Measurements from ENCODE around the gene TMC6.
A peak's percentile ranks its signal among the peaks of the same experiment; 100 is the strongest.
"Not testable (repeated sequence)": the region's sequence is repeated elsewhere in the genome, so short reads cannot be mapped to it uniquely, and the experiment has no call there.

The TMC6 gene

DNA sequence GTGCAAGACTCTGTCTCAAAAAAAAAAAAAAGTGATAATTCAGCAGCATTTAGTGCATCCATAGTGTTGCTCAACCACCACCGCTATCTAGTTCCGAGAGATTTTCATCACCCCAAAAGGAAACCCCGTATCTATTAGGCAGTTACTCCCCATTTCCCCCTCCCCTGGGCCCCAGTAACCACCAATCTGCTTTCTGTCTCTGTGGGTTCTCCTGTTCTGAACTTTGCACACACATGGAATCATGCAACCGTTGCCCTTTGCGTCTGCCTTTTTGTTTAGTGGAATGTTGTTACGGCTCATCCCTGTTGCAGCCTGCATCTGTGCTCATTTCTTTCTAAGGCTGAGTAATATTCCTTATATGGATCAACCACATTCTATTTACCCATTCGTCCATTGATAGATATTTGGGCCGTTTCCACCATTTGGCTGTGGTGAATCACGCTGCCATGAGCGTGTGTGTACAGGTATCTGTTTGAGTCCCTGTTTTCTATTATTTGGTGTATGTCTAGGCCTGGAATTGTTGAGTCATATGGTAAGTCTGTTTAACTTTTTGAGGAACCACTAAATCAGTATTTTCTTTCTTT, 31.1 kb upstream of the TMC6 start:
- DNase-seq = no peak

DNA sequence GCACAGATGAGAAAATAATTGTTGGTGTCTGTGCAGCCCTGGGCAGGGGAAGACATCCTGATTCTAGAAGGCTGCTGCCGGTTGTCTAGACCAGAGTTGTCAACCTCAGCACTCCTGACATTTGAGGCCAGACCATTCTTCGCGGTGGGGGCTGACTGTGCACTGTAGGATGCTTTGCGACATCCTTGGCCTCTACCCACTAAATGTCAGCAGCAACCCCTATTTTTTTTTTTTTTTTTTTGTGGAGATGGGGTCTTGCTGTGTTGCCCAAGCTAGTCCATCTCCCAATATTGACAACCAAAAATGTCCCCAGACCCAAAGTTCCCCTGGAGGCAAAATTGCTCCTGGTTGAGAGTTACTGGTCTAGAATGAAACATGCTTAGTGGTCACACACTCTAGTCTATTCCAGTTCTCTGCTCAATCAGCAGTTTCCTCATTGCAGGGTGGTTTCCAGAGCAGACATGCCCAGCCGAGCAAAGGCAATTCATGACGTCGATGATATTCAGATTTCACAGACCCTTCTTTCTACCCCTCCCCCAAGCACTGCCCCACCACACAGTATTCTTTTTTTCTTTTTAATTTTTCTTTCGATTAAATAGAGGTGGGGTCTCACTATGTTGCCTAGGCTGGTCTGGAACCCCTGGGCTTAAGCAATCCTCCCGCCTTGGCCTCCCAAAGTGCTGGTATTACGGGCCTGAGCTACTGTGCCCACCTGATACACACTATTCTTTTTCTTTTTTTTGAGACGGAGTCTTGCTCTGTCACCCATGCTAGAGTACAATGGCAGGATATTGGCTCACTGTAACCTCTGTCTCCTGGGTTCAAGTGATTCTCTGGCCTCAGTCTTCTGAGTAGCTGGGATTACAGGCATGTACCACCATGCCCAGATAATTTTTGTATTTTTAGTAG, 26.6 kb upstream of the TMC6 start:
- peak in 1 of 14 donors; percentile 42 for DNase-seq

GRCh38 chr17:78151514-78152008, 23.0 kb upstream of the TMC6 start:
- DNase-seq = no peak

DNA sequence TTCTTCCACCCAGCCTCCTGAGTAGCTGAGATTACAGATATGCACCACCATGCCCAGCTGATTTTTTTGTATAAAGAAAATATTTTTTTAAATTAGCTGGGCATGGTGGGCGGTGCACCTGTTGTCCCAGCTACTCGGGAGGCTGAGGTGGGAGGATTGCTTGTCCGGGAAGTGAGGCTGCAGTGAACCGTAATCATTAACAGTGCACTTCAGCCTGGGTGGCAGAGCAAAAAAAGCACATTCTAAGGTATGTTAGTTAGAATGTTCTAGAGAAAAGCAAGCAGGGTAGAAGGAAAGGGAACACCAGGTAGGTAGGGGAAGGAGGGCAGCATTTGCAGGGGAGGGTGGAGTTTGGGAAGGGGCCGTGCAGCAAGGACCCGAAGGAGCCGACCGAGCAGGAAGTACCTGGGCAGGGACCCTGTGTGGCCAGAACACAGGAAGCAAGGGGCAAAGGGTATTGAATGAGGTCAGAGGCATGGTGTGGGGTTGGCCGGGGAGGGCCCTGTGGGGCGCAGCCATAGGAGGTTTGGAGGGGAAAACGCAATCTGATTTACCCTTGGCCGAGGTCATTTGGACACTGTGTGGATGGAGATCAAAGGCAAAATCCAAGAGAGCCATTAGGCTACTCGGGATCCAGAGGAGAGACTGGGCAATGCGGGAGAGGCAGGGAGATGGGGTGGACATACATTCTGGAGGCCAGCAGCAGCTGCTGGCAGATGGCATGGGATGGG, 19.9 kb upstream of the TMC6 start:
- DNase-seq = no peak

GRCh38 chr17:78147315-78147998, 18.9 kb upstream of the TMC6 start:
- no peak for DNase-seq

- DNase-seq = no peak
These were observed 18.3 kb upstream of the TMC6 start for GRCh38 chr17:78146881-78147280.

DNA sequence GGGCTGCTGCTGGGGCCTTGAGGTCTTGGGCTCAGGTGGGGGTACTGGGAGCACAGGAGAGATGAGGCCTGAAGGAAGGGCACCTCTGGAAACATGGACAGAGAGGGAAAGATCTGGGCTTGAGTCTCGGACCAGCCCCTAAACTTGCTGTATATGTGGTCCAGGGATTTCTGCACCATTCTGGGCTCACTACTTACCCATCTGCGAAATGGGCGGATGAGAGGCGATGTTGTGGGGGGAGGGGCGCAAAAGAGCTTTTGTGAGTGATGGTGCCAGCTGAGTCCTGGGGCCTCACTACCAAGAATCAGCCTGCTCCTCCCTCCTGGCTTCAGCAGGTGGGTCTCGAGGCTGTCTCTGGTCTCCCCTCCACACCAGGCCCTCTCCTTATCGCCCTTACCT, 17.9 kb upstream of the TMC6 start:
- DNase-seq = no peak

DNA sequence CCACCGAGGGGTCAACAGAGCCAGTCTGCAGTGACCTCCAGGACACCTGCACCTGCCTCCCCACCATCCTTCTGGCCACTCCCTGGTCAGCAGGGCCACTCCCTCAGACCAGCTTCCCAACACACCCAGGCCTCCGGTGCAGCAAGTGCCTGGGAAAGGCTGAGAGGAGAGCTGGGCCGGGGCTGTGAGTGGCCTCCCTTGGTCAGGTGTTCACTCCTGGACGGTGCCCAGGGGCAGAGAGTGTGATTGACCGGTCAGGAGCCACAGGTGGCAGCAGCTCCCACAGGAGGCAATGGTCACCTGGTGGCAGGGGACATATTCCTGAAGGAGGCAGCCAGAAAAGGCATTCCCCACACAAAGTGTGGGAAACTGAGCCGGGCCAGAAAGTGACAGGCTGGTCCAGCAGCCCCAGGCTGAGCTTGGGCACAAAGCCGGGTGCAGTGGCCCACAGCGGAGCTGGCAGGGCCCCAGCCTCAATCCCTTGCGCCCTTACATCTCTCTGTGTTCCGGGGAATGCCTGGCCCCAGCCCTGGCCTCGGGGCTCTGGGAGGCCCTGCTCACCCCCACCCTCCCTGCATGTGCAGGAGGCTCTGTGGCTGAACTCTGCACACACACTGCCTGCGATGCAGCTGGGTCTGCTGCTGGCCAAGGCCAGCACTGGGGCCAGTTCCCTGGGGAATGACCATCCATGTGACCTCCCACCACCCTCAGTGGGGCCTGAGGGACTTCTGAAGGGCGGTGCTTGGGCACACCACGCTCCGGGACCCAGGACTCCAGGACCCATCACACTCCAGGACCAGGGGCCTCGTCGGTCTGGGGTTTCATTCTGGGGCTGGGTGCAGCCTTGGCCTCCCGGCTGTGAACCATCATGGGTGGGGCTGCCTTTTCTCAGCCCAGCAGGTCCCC, 16.4 kb upstream of the TMC6 start:
- peak in 10 of 14 donors; percentile 34 to 78 (median 50) for DNase-seq

DNA sequence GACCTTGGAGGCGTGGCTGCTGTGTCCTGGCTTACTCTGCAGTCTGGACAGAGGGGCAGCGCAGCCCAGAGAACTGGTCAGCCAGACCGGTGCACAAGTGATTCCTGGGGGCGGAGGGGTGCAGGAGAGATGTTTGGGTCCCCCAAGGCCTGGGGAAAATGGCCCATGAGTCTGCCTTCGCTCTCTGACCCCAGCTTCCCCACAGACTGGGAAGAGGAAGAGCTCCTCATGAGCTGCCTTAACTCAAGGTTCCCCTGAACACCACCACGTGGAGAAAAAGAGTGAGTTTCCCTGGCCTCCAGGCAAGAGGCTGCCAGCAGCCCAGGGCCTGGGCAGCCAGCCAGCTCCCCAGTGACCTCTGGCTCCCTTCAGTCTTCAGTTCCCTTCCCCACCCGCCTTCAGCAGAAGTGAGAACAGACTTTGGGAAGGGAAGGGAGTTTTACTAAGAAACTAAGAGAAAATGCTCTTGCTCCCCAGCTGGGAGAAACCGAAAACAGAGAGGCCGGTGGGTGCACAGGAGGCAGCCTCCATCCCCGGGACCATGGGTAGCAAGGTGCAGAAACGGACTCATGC, 15.7 kb upstream of the TMC6 start:
- DNase-seq = peak in 10 of 14 donors; percentile 29 to 81 (median 70)

- DNase-seq = no peak
These were observed 14.9 kb upstream of the TMC6 start for GRCh38 chr17:78143214-78144146.

- DNase-seq = no peak
These were observed 13.7 kb upstream of the TMC6 start for GRCh38 chr17:78142119-78142861.

DNA sequence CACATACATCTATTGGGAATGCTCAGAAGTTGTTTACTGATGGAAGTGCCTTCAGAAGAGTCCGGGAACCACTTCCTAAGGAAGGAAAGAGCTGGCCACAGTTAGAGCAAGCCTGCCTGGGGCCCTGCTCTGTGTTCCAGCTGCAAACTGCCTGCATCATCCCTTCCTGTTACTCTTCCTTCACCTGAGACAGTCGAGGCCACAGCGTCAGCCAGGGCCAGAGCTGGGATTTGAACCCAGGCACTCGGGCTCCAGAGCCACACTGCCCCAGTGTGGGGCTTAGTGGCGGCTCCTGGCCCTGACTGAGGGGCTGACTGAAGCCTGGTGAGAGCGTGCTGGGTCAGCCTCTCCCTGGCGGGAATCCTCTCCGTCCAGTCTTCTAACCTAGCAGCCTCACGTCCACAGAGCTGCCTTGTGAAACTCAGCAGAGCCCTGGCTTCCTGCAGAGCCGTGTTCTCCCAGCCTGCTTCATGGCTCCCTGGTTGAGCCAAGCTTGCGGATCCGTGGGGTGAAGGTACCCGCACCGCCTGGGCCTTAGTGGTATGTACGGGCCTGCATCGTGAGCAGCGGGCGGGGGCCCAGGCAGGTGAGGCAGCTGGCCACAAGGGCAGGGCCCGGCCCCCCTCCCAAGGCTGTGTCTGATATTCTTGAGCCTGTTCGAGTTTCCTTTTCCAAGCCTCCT, 13.0 kb upstream of the TMC6 start:
- DNase-seq = no peak

GRCh38 chr17:78140169-78141051, 11.9 kb upstream of the TMC6 start:
- DNase-seq = peak in 5 of 14 donors; percentile 15 to 60 (median 35)

DNA sequence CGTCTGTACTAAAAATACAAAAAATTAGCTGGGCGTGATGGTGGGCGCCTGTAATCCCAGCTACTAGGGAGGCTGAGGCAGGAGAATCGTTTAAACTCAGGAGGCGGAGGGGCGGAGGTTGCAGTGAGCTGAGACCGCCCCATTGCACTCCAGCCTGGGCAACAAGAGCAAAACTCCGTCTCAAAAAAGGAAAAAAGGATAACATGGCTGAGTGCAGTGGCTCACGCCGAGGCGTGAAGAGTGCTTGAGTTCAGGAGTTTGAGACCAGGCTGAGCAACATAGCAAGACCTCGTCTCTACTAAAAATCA, 11.3 kb upstream of the TMC6 start:
- not testable (repeated sequence) for DNase-seq

- DNase-seq = no peak
These were observed 9.9 kb upstream of the TMC6 start for GRCh38 chr17:78138204-78139060.

- DNase-seq = no peak
These were observed 9.0 kb upstream of the TMC6 start for GRCh38 chr17:78137392-78138203.

All from C1 segment of cervical spinal cord (tissue), 14 donors.